ENCODE results near the gene AMN.

- TF ChIP-seq CTCF (IDR thresholded peaks at IDR 0.05): no peak
- TF ChIP-seq RCOR1 (IDR thresholded peaks at IDR 0.05; ENCODE audit: low read length): no peak
- TF ChIP-seq EZH2phosphoT487 (IDR thresholded peaks at IDR 0.05; ENCODE audit: borderline replicate concordance, low read depth): no peak
- no peak for TF ChIP-seq MAX (IDR thresholded peaks at IDR 0.05; ENCODE audit: low read depth)
- no peak for TF ChIP-seq SIN3A (IDR thresholded peaks at IDR 0.05; ENCODE audit: borderline replicate concordance, low read depth, low read length)
- no peak for TF ChIP-seq REST (IDR thresholded peaks at IDR 0.05; ENCODE audit: low read depth, low read length)
- TF ChIP-seq SMC3 (IDR thresholded peaks at IDR 0.05; ENCODE audit: low read depth, low read length): no peak
- TF ChIP-seq POLR2AphosphoS5 (IDR thresholded peaks at IDR 0.05; ENCODE audit: low read depth, low read length): no peak
- no peak for TF ChIP-seq ZBTB33 (IDR thresholded peaks at IDR 0.05; ENCODE audit: borderline replicate concordance, low read depth)
- TF ChIP-seq RAD21 (IDR thresholded peaks at IDR 0.05; ENCODE audit: low read length): no peak
- no peak for TF ChIP-seq TCF12 (IDR thresholded peaks at IDR 0.05)
These were observed 8.9 kb upstream of the AMN start for GRCh38 chr14:102913341-102914211.
